ENCODE data around the gene NECAB2. TPM values are rescaled to one million over a fixed set of nuclear protein-coding genes. Genes with fewer than 3 reads are reported as not detected.
A peak's percentile ranks its signal among the peaks of the same experiment; 100 is the strongest.

Gene NECAB2
- total RNA-seq, 1 donor, result 0.72 TPM

- Histone ChIP-seq H2AFZ (ENCODE audit: low read length) (no peak overlapping the region), H4K20me1 (ENCODE audit: insufficient read depth, low read length) (no peaks in the 10 kb centered on the region), H3K4me1 (ENCODE audit: insufficient read depth, low read length) (peaks cover 7% of the 10 kb centered on the region), H3K4me3 (ENCODE audit: insufficient read depth, low read length) (no peak overlapping the region), H3K27ac (ENCODE audit: low read depth, low read length) (no peak overlapping the region), H3K36me3 (ENCODE audit: insufficient read depth, low read length) (no peaks in the 10 kb centered on the region), H3K79me2 (ENCODE audit: insufficient read depth, low read length) (no peaks in the 10 kb centered on the region), H3K4me2 (ENCODE audit: insufficient read depth, low read length) (no peak overlapping the region), H3K27me3 (ENCODE audit: insufficient read depth, low read length) (no peaks in the 10 kb centered on the region), H3K9me3 (ENCODE audit: low read depth, low read length) (no peaks in the 10 kb centered on the region)
- DNase-seq (ENCODE audit: insufficient read length, low spot score, missing footprints), result no peak
- TF ChIP-seq CTCF (IDR thresholded peaks at IDR 0.05; ENCODE audit: extremely low read depth, low read depth, low read length), result no peak
Observed at GRCh38 chr16:84021488-84021887, 53.4 kb downstream of the NECAB2 start.

GRCh38 chr16:84022644-84023043 lies 54.6 kb downstream of the NECAB2 start:
- no peak for DNase-seq (ENCODE audit: insufficient read length, low spot score, missing footprints)

GRCh38 chr16:84024854-84025253 lies 56.8 kb downstream of the NECAB2 start:
- Histone ChIP-seq H3K4me2 (ENCODE audit: insufficient read depth, low read length) (peak overlapping the region; percentile 13), H4K20me1 (ENCODE audit: insufficient read depth, low read length) (no peaks in the 10 kb centered on the region), H3K36me3 (ENCODE audit: insufficient read depth, low read length) (no peaks in the 10 kb centered on the region), H3K79me2 (ENCODE audit: insufficient read depth, low read length) (no peaks in the 10 kb centered on the region), H3K27ac (ENCODE audit: low read depth, low read length) (no peak overlapping the region), H3K4me3 (ENCODE audit: insufficient read depth, low read length) (no peak overlapping the region), H3K4me1 (ENCODE audit: insufficient read depth, low read length) (peaks cover 7% of the 10 kb centered on the region), H3K27me3 (ENCODE audit: insufficient read depth, low read length) (no peaks in the 10 kb centered on the region), H3K9me3 (ENCODE audit: low read depth, low read length) (no peaks in the 10 kb centered on the region), H2AFZ (ENCODE audit: low read length) (no peak overlapping the region)
- peak; percentile 96 for DNase-seq (ENCODE audit: insufficient read length, low spot score, missing footprints)
- no peak for TF ChIP-seq CTCF (IDR thresholded peaks at IDR 0.05; ENCODE audit: extremely low read depth, low read depth, low read length)

More at GRCh38 chr16:84022644-84023043, 54.6 kb downstream of the NECAB2 start:
- Histone ChIP-seq H3K4me3 (ENCODE audit: insufficient read depth, low read length) (no peak overlapping the region), H2AFZ (ENCODE audit: low read length) (no peak overlapping the region), H3K27me3 (ENCODE audit: insufficient read depth, low read length) (no peaks in the 10 kb centered on the region), H3K4me2 (ENCODE audit: insufficient read depth, low read length) (no peak overlapping the region), H4K20me1 (ENCODE audit: insufficient read depth, low read length) (no peaks in the 10 kb centered on the region), H3K36me3 (ENCODE audit: insufficient read depth, low read length) (no peaks in the 10 kb centered on the region), H3K4me1 (ENCODE audit: insufficient read depth, low read length) (peaks cover 7% of the 10 kb centered on the region), H3K9me3 (ENCODE audit: low read depth, low read length) (no peaks in the 10 kb centered on the region), H3K27ac (ENCODE audit: low read depth, low read length) (no peak overlapping the region), H3K79me2 (ENCODE audit: insufficient read depth, low read length) (no peaks in the 10 kb centered on the region)
- no peak for TF ChIP-seq CTCF (IDR thresholded peaks at IDR 0.05; ENCODE audit: extremely low read depth, low read depth, low read length)

- Histone ChIP-seq H2AFZ (ENCODE audit: low read length) (no peak overlapping the region), H4K20me1 (ENCODE audit: insufficient read depth, low read length) (no peaks in the 10 kb centered on the region), H3K4me1 (ENCODE audit: insufficient read depth, low read length) (peaks cover 7% of the 10 kb centered on the region), H3K4me2 (ENCODE audit: insufficient read depth, low read length) (no peak overlapping the region), H3K9me3 (ENCODE audit: low read depth, low read length) (no peaks in the 10 kb centered on the region), H3K27me3 (ENCODE audit: insufficient read depth, low read length) (peaks cover 6% of the 10 kb centered on the region), H3K79me2 (ENCODE audit: insufficient read depth, low read length) (no peaks in the 10 kb centered on the region), H3K4me3 (ENCODE audit: insufficient read depth, low read length) (no peak overlapping the region), H3K36me3 (ENCODE audit: insufficient read depth, low read length) (no peaks in the 10 kb centered on the region), H3K27ac (ENCODE audit: low read depth, low read length) (no peak overlapping the region)
- no peak for TF ChIP-seq CTCF (IDR thresholded peaks at IDR 0.05; ENCODE audit: extremely low read depth, low read depth, low read length)
- peak; percentile 29 for DNase-seq (ENCODE audit: insufficient read length, low spot score, missing footprints)
Observed at GRCh38 chr16:84026606-84027005, 58.6 kb downstream of the NECAB2 start.

Data from osteoblast (primary cell).